Activated CD8-positive, alpha-beta T cell treated with anti-CD3 and anti-CD28 coated beads for 36 hours (primary cell): ENCODE measurements around the gene ALKBH5. TPM values are rescaled to one million over a fixed set of nuclear protein-coding genes. Genes with fewer than 3 reads are reported as not detected.

Source experiments
- ATAC-seq: fragments of 200-7000 bp; cut with Tn5 transposase; one replicate; pipeline ENCODE4 v1.10.0; 2021; ENCODE audit warnings: mild to moderate bottlenecking, moderate library complexity
- CTCF ChIA-PET: fragments of 350-600 bp; sonication (Branson Sonifier 250); formaldehyde crosslinking; loops from one replicate; lab custom pipeline; 2021; ENCODE audit warnings: antibody characterized with exemption; lab: Charles Lee
- POLR2A ChIA-PET: fragments of 350-600 bp; sonication (Branson Sonifier 250); formaldehyde crosslinking; loops from one replicate; lab custom pipeline; 2021; ENCODE audit warnings: antibody characterized with exemption; lab: Charles Lee
- DNase-seq: peaks from one replicate; pipeline ENCODE4 v3.0.0-alpha.2; 2020
- H3K27ac Mint-ChIP-seq: one replicate; pipeline ENCODE4 v1.8.0; 2021; ENCODE audit warnings: mild to moderate bottlenecking, mixed read lengths
- H3K27me3 Mint-ChIP-seq: one replicate; pipeline ENCODE4 v1.8.0; 2021; ENCODE audit warnings: mixed read lengths
- H3K36me3 Mint-ChIP-seq: one replicate; pipeline ENCODE4 v1.8.0; 2021; ENCODE audit warnings: low read depth, mixed read lengths
- H3K4me1 Mint-ChIP-seq: one replicate; pipeline ENCODE4 v1.8.0; 2021; ENCODE audit warnings: low read depth, mixed read lengths
- H3K4me3 Mint-ChIP-seq: one replicate; pipeline ENCODE4 v1.8.0; 2021; ENCODE audit warnings: mild to moderate bottlenecking, moderate library complexity, mixed read lengths
- H3K9me3 Mint-ChIP-seq: one replicate; pipeline ENCODE4 v1.8.0; 2021; ENCODE audit warnings: mixed read lengths
- intact Hi-C: fragments of 100-400 bp; cut with micrococcal nuclease; formaldehyde crosslinking; loops from one replicate; pipeline ENCODE4 v1.10.0; 2022
- total RNA-seq, 2 experiments: library from RNA; stranded (reverse); gene quantifications; one replicate each; pipeline ENCODE4 v1.2.3, GENCODE V29; 2021
- TF ChIP-seq, protein P1 (sequence below): fragments of 200-600 bp; IDR thresholded peaks from one replicate; pipeline ENCODE4 v1.8.0; 2022; ENCODE audit warnings: antibody characterized with exemption, mild to moderate bottlenecking

ALKBH5 gene
- total RNA-seq, 2 experiments from 2014 or later, result 213 to 217 TPM

DNA sequence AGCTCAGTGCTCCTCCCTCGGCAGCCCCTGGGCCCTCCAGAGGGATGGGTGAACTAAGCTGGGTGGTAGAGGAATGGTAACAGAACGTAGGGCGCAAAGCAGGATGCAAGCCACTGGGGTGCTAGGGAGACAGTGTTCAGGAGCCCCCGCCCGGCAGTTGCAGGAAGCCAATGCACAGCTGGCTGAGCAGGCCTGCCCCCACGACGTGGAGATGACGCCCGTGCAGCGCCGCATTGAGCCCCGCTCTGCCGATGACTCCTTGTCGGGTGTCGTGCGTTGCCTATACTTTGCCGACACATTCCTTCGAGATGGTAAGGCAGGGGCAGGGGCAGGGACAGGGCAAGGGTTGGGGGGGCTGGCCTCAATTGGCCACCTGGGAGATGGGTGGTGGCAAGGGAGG, 54.7 kb downstream of the ALKBH5 start:
- Mint-ChIP-seq H3K4me3 (no peak overlapping the region), H3K36me3 (peaks cover 2% of the 10 kb centered on the region), H3K4me1 (peaks cover 12% of the 10 kb centered on the region), H3K27ac (no peak overlapping the region), H3K9me3 (no peaks in the 10 kb centered on the region), H3K27me3 (no peaks in the 10 kb centered on the region)
- CTCF ChIA-PET, result interaction anchor here (1.5 kb wide), 1 partner anchor 168 kb away, joined by 3 read pairs; no protein-coding TSS in a partner anchor
- DNase-seq (no peak), ATAC-seq (no peak)
- POLR2A ChIA-PET, result interaction anchor here (1.7 kb wide), 1 partner anchor 12 kb away, joined by 4 read pairs; no protein-coding TSS in a partner anchor
- intact Hi-C loops, result no loop called here
- TF ChIP-seq, protein P1, sequence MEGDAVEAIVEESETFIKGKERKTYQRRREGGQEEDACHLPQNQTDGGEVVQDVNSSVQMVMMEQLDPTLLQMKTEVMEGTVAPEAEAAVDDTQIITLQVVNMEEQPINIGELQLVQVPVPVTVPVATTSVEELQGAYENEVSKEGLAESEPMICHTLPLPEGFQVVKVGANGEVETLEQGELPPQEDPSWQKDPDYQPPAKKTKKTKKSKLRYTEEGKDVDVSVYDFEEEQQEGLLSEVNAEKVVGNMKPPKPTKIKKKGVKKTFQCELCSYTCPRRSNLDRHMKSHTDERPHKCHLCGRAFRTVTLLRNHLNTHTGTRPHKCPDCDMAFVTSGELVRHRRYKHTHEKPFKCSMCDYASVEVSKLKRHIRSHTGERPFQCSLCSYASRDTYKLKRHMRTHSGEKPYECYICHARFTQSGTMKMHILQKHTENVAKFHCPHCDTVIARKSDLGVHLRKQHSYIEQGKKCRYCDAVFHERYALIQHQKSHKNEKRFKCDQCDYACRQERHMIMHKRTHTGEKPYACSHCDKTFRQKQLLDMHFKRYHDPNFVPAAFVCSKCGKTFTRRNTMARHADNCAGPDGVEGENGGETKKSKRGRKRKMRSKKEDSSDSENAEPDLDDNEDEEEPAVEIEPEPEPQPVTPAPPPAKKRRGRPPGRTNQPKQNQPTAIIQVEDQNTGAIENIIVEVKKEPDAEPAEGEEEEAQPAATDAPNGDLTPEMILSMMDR, result no peak

DNA sequence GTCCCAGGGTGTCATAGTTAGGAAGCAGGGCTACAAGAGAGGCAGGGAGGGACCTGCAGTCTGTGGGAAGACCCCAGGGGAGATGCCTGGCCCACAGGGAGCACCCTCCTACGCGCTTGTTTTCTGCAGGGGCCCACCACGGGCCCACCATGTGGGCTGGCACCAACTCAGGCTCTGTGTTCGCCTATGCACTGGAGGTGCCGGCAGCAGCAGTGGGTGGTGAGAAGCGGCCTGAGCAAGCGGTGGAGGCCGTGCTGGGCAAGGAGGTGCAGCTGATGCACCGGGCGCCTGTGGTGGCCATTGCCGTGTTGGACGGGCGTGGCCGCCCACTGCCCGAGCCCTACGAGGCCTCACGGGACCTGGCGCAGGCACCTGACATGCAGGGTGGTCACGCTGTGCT, 56.8 kb downstream of the ALKBH5 start:
- Mint-ChIP-seq H3K4me3 (no peak overlapping the region), H3K4me1 (peaks cover 9% of the 10 kb centered on the region), H3K27ac (no peak overlapping the region), H3K9me3 (no peaks in the 10 kb centered on the region), H3K36me3 (peaks cover 6% of the 10 kb centered on the region), H3K27me3 (no peaks in the 10 kb centered on the region)
- CTCF ChIA-PET, result interaction anchor here (1.1 to 1.5 kb wide), 2 partner anchors 8 to 16 kb away, joined by 3 read pairs; no protein-coding TSS in a partner anchor
- ATAC-seq (no peak), DNase-seq (no peak)
- TF ChIP-seq, protein P1, result no peak
- intact Hi-C loops, result no loop called here
- POLR2A ChIA-PET, result interaction anchor here (0.8 to 1.2 kb wide), 2 partner anchors 10 to 22 kb away, joined by 3 read pairs; no protein-coding TSS in a partner anchor

DNA sequence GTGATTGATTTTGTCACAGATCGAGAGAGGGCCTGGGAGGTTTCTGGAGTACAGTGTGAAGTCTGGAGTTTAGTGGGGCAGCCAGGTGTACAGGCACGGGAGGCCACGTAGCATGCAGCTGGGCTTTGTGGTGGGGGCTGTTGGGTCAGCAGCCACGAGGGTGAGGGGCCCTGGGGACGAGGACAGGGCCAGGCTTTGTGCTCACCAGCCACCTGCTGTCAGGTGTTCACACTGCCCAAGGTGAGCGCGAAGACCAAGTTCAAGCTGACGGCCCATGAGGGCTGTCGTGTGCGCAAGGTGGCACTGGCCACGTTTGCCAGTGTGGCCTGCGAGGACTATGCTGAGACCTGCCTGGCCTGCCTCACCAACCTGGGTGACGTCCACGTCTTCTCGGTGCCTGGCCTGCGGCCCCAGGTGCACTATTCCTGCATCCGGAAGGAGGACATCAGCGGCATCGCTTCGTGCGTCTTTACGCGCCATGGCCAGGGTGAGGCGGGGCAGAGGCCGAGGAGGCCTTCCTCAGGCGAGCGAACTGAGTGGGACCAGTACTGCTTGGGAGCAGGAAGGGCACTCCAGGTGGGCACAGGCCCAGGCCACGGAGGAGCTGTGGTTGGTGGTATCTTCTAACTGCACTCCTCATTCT, 57.7 kb downstream of the ALKBH5 start:
- no peak for DNase-seq
- ChIA-PET CTCF (no interaction called here), POLR2A (interaction anchor here (0.8 to 1.2 kb wide), 3 partner anchors 9 to 44 kb away, joined by 3 to 4 read pairs (median 3); no protein-coding TSS in a partner anchor)
- H3K4me1 Mint-ChIP-seq, result peaks cover under 1% of the 10 kb centered on the region
- intact Hi-C loops, result no loop called here
- no peak overlapping the region for H3K4me3 Mint-ChIP-seq
- no peaks in the 10 kb centered on the region for H3K27me3 Mint-ChIP-seq
- peaks cover 8% of the 10 kb centered on the region for H3K36me3 Mint-ChIP-seq
- no peak overlapping the region for H3K27ac Mint-ChIP-seq
- TF ChIP-seq, protein P1, result no peak
- H3K9me3 Mint-ChIP-seq, result no peaks in the 10 kb centered on the region
- no peak for ATAC-seq

DNA sequence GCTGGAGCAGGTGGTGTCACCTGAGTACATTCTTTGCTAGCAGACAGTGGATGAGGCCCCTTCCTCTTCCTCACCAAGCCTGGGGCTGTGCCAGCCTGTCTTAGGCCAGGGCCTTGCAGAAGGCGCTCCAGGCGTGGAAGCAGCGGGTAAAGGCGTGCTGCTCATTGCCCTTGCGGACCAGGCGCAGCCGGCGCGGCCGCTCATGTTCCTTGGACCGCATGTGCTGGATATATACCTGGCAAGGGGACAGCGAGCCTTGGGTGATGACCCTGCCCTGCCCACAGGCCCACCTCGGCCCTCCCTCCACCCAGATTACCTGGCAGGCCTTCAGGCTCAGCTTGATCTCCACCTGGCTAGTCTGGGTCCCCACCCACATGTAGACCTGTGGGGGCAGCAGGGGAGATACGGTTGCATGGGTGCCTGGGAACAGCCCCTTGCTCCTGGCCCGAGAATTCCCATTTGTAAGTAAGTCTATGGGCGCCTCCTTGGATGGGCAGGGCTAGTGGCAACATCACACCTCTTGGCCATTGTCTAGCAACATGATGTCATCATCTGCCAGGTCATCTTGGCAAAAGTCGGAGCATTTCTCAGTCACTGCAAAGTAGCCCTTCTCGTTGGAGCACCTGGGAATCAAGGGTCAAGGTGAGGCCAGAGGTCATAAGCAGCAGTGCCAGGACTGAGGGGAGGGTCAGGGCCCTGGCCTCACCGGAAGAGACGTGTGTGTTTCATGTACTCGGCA, 61.6 kb downstream of the ALKBH5 start:
- DNase-seq, result no peak
- no peaks in the 10 kb centered on the region for H3K9me3 Mint-ChIP-seq
- H3K4me3 Mint-ChIP-seq, result no peak overlapping the region
- ChIA-PET POLR2A (no interaction called here), CTCF (no interaction called here)
- no peaks in the 10 kb centered on the region for H3K4me1 Mint-ChIP-seq
- H3K27me3 Mint-ChIP-seq, result no peaks in the 10 kb centered on the region
- TF ChIP-seq, protein P1, result no peak
- H3K27ac Mint-ChIP-seq, result no peak overlapping the region
- ATAC-seq, result no peak
- intact Hi-C loops, result no loop called here
- peaks cover 18% of the 10 kb centered on the region for H3K36me3 Mint-ChIP-seq
